HT1080 (cell line): ENCODE measurements around the gene IL1RL1. TPM values are rescaled to one million over a fixed set of nuclear protein-coding genes. Genes with fewer than 3 reads are reported as not detected.
A peak's percentile ranks its signal among the peaks of the same experiment; 100 is the strongest.

Source experiments
- DNase-seq: peaks from one replicate; pipeline ENCODE4 v3.0.0-alpha.2; 2015; ENCODE audit warnings: low read depth
- polyA plus RNA-seq, 2 experiments: library from polyadenylated mRNA; depleted of rRNA; stranded (reverse); fragments of >200 nt; gene quantifications; 2 replicates each; pipeline ENCODE4 v1.2.3, GENCODE V29; 2015
- total RNA-seq: library from RNA; depleted of rRNA; stranded (reverse); fragments of >200 nt; shearing (Covaris generic); gene quantifications from 2 replicates; pipeline ENCODE4 v1.2.3, GENCODE V29; 2014; rRNA removed

Gene IL1RL1
- not detected in 2 replicates for total RNA-seq
- not detected in 2 replicates for polyA plus RNA-seq (2015; cell fraction: cytosol; rRNA removed)
- polyA plus RNA-seq (2015; cell fraction: nucleus; rRNA removed), result not detected in 2 replicates

DNA sequence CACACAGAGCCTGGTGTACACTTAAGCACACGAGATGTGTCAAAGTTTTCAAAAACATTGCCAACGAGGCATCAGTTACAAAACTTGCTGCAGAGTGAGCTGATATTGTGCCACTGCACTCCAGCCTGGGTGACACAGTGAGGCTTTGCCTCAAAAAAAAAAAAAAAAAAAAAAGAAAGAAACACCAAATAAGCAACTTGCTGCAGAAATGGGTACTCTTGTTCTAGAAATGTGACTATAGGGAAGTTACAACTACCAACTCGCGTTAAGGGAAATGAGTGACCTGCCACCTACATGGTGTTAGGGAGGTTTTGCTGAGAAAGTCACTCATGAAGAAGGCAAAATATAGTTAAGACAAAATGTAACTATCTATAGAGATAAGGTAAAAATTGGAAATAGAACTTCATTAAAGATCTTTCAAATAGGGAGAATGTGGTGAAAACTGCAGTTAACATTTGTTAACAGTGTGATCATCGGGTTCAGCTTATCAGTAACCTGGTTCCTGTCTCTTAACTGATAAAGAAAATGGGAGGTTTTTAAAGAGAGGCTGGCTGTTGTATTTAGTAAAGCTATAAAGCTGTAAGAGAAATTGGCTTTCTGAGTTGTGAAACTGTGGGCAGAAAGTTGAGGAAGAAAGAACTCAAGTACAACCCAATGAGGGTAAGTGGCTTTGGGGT lies at the start of gene IL1RL1:
Gene IL1RL1 (plus strand): TSS at position 600 of the 677 bp plus-strand sequence. CDS start 26,702 bp downstream, outside the sequence.
- DNase-seq, result no peak

- DNase-seq, result no peak
These were observed 48.9 kb upstream of the IL1RL1 start for GRCh38 chr2:102262216-102263129.

GRCh38 chr2:102264952-102265351 lies 46.4 kb upstream of the IL1RL1 start:
- DNase-seq, result no peak

DNA sequence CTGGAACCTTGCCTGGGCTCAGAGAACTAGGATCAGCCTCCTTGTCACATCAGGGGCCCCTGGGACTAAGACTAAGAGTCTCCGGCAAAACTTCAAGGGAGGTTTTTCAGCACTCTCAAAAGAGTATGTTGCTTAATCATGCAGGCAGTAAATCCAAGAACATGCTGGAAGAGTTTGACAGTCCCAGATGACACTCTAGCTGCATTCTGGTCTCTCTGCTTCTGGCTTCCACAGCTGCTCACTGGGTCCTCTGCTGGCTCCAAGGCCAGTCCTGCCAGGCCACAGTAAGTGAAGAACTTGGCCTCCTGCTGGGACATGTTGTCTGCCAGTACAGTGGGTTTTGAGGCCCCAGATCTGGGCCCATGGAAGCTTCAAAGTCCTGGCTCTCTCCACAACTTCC lies 45.2 kb upstream of the IL1RL1 start:
- DNase-seq, result no peak

DNA sequence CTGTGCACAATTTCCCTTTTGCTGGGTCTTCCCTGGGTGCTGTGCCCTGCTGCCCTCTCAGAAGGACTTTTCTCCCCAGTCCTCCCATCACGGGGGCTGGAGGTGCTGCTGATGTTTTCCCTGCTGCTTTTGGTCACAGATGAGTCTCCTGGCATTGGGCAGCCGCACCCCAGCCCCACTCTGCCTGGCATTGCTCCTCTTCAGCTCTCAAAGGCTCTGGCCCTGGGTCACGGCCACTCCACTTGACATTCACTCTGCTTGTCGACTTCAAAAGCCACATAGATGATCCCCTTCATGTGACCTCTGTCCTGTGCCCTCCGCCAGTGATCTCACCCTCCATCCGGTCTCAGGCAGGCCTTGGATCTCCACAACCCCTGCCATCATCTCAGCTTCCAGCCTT lies 43.6 kb upstream of the IL1RL1 start:
- DNase-seq, result no peak

DNA sequence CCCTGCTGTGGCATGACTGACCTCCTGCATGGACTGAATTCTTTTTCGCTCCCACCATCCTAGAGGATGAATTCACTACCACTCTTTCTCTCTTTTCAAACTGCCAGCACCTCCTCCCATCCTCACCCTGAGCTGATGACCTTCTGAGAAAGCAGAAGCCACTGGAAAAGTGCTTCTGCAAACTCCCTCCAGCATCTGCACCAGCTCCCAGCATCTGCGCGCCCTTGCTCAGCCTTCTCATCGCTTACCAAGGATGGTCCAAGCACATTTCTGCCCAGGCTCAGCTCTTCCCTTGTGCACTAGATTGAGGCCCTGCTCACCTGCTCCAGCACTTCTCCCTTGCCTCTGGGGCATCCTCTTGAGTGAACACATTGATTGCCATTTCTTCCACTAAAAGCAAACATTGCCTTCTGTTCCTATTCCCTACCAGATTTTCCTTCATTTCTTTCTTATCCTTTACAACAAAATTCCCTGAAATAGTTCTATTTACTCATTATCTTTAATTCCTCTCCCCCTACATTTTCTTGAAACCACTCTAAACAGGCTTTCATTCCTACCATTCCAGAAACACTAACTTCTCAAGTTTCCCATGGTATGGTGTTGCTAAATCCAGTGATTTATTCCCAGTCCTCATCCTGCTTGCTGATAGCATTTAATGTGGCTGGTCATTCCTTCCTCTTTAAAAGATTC lies 42.7 kb upstream of the IL1RL1 start:
- no peak for DNase-seq

- no peak for DNase-seq
These were observed 42.2 kb upstream of the IL1RL1 start for GRCh38 chr2:102269200-102269524.

GRCh38 chr2:102271844-102272243 lies 39.5 kb upstream of the IL1RL1 start:
- DNase-seq, result peak; percentile 17

DNA sequence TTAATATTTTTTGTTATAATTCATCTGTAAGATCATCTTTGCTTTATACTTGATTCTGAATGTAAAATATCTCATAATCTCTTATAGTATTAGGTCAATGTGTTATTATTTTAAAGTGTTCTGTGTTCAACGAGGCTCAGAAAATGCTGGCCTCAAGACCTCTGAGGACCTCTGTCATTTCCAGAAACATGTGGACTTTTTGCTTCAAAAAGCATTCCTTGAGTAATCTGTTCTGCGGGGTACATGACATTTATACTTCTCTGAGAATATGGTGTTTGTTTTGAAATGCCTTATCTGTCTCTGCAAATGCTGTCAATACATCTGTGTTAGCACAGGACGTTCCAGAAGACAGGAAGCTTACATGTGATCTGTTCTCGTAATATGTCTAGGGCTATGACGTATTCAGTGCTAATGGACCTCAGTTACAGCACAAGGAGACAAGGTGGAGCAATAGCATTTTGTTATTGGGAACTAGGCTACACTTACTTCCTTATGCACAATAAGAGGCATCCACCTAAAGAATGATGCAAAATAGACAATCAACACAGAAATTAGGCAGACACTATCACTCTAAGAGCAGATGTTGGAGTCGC lies 37.6 kb upstream of the IL1RL1 start:
- DNase-seq, result no peak

DNA sequence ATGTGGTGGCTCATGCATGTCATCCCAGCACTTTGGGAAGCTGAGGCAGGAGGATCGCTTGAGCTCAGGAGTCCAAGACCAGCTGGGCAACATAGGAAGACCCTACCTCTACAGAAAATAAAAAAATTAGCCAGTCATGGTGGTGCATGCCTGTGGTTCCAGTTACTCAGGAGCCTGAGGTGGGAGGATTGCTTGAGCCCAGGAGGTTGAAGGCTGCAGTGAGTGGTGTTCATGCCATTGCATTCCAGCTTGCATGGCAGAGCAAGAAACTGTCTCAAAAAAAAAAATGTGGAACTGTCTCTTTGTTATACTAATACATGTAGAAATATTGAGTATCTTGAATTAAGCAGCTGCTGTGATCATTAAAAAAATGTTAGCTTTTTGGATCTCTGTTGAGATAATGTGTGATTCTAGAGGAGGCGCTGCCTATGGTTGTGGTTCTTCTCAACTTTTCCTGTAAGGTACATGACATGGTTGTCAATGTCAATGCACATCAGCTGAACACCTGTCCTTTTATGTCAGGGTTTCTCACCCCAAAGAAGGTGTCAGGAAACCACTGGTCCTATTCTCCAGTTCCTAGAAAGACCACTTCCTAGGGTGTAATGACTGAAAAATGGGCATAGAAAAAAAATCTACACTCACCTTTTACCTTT lies 34.7 kb upstream of the IL1RL1 start:
- DNase-seq, result no peak

DNA sequence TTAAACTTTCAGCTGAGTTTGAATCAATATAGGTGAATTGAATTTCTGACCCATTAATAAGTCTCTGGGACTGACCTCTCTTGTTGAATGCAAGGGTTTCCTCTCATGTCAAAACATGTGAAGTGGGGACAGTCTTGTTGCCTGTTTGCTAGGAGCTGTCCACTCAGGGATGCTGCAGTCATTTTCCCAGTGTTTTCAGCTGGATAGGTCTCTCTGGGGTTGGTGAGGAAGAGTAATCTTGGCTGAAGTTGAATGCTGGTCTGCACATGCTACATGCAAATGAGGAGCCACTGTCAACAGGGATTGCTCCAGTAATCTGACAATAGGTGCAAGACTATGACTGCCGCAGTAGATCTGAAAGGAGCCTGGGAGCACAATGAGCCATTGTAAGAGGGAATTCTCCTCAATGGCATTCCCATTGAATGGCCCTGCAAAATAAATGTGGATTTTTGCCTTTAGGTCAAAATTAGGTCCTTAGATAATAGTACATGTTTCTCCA lies 34.1 kb upstream of the IL1RL1 start:
- no peak for DNase-seq

DNA sequence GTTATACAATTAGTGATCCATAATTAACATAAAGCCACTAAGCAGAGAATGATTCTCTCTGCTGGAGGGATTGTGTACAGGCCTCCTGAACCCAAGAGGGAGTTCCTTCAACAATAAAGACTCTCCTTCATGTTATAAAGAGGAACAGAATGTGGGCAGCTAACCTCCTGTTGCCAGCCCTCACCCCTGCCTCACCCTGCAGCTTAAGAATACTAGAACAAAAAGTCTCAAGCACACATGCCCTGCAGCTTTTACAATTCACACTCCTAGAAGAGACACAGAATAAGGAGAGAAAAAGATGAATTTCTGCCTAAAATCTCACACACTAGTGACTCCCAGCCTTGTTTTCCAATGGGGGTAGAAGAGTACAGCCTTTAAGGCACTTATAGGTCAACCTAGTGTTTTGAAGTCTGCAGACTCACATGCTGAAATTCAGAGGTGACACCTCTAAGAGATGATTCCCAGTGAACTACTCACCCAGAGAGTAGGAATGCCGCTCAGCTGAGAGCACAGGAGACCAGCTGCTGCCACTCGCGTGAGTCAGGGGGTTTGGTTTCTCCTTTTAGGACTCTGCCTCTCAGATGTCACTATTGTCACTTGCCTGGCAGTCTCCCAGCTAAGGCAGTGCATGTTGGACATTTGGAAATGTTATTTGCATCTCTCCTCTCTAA lies 32.5 kb upstream of the IL1RL1 start:
- DNase-seq, result no peak

DNA sequence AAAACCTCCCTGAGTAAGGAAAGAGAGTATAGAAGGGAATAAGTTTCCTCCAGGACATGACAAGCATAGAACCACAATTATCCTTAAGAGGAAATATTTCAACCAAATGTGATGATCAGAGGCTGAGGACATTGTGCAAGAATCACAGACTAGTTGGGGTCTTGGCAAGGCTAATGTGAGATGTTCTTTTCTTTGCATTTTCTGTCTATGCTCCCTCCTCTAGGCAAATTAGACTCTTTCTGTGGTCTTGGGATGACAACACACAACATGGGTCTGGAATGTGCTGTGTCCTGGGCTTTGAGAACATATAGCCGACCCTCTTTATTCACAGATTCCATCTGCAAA lies 32.0 kb upstream of the IL1RL1 start:
- no peak for DNase-seq

- no peak for DNase-seq
These were observed 28.7 kb upstream of the IL1RL1 start for GRCh38 chr2:102282678-102283091.

GRCh38 chr2:102283996-102284395 lies 27.4 kb upstream of the IL1RL1 start:
- no peak for DNase-seq

- DNase-seq, result no peak
These were observed 26.8 kb upstream of the IL1RL1 start for GRCh38 chr2:102284611-102285010.

DNA sequence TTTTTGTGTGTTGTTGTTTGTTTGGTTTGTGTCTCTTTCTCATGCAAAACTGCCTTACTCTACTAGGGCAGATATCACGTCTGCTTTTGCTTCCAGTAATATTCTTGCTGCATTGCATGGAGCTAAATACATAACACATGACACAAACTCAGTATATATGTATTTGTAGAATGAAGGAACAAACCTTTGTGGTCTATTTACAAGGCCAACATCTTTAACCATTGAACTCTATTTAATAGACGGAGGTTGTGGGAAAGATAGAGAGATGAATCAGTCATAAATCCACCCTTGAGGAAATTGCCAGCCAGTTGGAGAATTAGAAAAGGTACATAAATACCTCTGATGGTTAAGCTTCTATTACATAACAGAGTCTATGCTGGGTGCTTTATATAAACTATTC lies 26.0 kb upstream of the IL1RL1 start:
- no peak for DNase-seq

GRCh38 chr2:102286041-102286440 lies 25.3 kb upstream of the IL1RL1 start:
- no peak for DNase-seq

- DNase-seq, result no peak
These were observed 22.2 kb upstream of the IL1RL1 start for GRCh38 chr2:102289129-102289528.

DNA sequence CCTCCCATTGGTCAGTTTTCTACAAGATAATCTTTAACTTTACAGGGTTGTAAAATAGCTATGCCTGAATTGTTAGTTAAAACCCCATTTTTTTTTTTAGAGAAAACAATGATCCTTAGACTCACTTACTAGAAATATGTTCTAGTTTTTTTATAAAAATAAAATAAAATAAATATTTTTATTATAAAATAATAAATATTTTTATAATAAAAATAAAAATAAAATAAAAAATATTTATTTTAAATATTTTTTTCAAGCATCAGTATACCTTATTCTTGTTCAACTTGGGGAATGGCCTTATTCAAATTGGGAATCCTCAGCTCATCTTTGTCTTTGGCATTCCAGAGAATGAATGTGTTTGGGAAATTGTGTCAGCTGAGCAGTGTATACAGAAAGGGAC lies 20.8 kb upstream of the IL1RL1 start:
- DNase-seq, result no peak
